GM12878 (cell line): ENCODE measurements around the gene UQCC5.

Experiments
- ATF7 ChIP-seq: fragments of 450-650 bp; IDR thresholded peaks from 2 replicates; pipeline ENCODE4 v1.6.1; 2016; ENCODE audit warnings: low read depth, mild to moderate bottlenecking
- EGR1 ChIP-seq, 2 experiments: IDR thresholded peaks; 1 replicate in 1 of 2; 2 replicates in 1 of 2; pipeline ENCODE4 v1.6.1; 2011 to 2012; ENCODE audit warnings: low read depth in 2 of 2, low read length in 2 of 2, borderline replicate concordance in 1 of 2, mild to moderate bottlenecking in 1 of 2, moderate library complexity in 1 of 2
- GABPA ChIP-seq: IDR thresholded peaks from 2 replicates; pipeline ENCODE4 v1.6.1; 2014; ENCODE audit warnings: antibody characterized with exemption, low read depth, mild to moderate bottlenecking, inconsistent platforms
- JUND ChIP-seq: IDR thresholded peaks from 2 replicates; pipeline ENCODE4 v1.6.1; 2012; ENCODE audit warnings: low read depth, mild to moderate bottlenecking, low read length, improper control_type of control experiment, moderate library complexity
- POLR2A ChIP-seq: IDR thresholded peaks from 2 replicates; pipeline ENCODE4 v1.6.1; 2011; ENCODE audit warnings: low read depth, mild to moderate bottlenecking, low read length
- TF ChIP-seq, protein P1 (sequence below): IDR thresholded peaks from 2 replicates; pipeline ENCODE4 v1.6.1; 2011; ENCODE audit warnings: low read depth, low read length, improper control_type of control experiment, borderline replicate concordance

DNA sequence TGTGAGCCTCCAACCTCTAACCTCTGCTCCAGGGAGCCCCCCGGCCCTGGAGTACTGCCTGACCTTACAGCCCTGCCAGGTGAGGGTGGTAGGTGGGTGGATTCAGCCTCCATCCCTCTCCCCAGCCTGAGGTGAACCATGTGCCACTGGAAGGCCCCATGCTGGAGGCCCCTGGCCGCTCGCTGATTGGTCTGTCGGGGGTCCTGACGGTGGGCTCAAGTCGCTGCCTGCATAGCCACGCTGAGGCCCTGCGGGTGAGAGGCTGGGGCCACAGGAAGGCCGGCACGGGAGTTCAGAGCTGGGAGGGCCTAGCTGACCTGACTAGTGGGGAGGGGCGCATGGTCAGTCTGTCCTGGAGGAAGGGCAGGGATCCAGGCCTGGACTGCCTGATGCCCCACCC, 21.8 kb upstream of the UQCC5 start:
- TF ChIP-seq EGR1 (IDR thresholded peaks at IDR 0.05; ENCODE audit: borderline replicate concordance in 1 of 2, low read depth in 2 of 2, low read length in 2 of 2): no peak
- TF ChIP-seq, protein P1, sequence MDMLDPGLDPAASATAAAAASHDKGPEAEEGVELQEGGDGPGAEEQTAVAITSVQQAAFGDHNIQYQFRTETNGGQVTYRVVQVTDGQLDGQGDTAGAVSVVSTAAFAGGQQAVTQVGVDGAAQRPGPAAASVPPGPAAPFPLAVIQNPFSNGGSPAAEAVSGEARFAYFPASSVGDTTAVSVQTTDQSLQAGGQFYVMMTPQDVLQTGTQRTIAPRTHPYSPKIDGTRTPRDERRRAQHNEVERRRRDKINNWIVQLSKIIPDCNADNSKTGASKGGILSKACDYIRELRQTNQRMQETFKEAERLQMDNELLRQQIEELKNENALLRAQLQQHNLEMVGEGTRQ: no peak
- no peak for TF ChIP-seq POLR2A
- TF ChIP-seq GABPA: no peak
- TF ChIP-seq JUND: no peak
- no peak for TF ChIP-seq ATF7
